WTC11 (cell line): ENCODE measurements around the gene DNAJC2.

Experiments used
- ESRRA ChIP-seq: sonication (generic); formaldehyde crosslinking; IDR thresholded peaks from 2 replicates; pipeline ENCODE4 v1.8.1; 2022; ENCODE audit warnings: mild to moderate bottlenecking, missing genetic modification reagents, borderline replicate concordance
- FOXJ3 ChIP-seq: sonication (generic); formaldehyde crosslinking; IDR thresholded peaks from 2 replicates; pipeline ENCODE4 v1.9.0; 2021; ENCODE audit warnings: missing genetic modification reagents, mild to moderate bottlenecking, borderline replicate concordance
- NFE2L1 ChIP-seq: sonication (generic); formaldehyde crosslinking; IDR thresholded peaks from 2 replicates; pipeline ENCODE4 v1.8.1; 2023; ENCODE audit warnings: missing genetic modification reagents
- NFYB ChIP-seq: sonication (generic); formaldehyde crosslinking; conservative IDR thresholded peaks from 2 replicates; pipeline ENCODE4 v1.8.0; 2022; ENCODE audit warnings: low read depth, missing genetic modification reagents
- SMAD4 ChIP-seq: sonication (generic); formaldehyde crosslinking; IDR thresholded peaks from 2 replicates; pipeline ENCODE4 v1.8.0; 2022; ENCODE audit warnings: mild to moderate bottlenecking, missing genetic modification reagents
- ZBTB21 ChIP-seq: sonication (generic); formaldehyde crosslinking; IDR thresholded peaks from 2 replicates; pipeline ENCODE4 v1.8.1; 2023; ENCODE audit warnings: mild to moderate bottlenecking, missing genetic modification reagents, borderline replicate concordance
- ZNF423 ChIP-seq: fragments of 250-450 bp; sonication (Bioruptor Pico); IDR thresholded peaks from 2 replicates; pipeline ENCODE4 v2.1.2; 2022; ENCODE audit warnings: mild to moderate bottlenecking, moderate library complexity
- TF ChIP-seq, protein P1 (sequence below): fragments of 200-600 bp; IDR thresholded peaks from 2 replicates; pipeline ENCODE4 v1.8.0; 2022; ENCODE audit warnings: antibody characterized with exemption
- TF ChIP-seq, protein P2 (sequence below): sonication (generic); formaldehyde crosslinking; IDR thresholded peaks from 2 replicates; pipeline ENCODE4 v1.8.1; 2022; ENCODE audit warnings: missing genetic modification reagents, borderline replicate concordance
- TF ChIP-seq, protein P3 (sequence below): sonication (generic); formaldehyde crosslinking; IDR thresholded peaks from 2 replicates; pipeline ENCODE4 v1.8.1; 2023; ENCODE audit warnings: mild to moderate bottlenecking, missing genetic modification reagents, moderate library complexity

DNA sequence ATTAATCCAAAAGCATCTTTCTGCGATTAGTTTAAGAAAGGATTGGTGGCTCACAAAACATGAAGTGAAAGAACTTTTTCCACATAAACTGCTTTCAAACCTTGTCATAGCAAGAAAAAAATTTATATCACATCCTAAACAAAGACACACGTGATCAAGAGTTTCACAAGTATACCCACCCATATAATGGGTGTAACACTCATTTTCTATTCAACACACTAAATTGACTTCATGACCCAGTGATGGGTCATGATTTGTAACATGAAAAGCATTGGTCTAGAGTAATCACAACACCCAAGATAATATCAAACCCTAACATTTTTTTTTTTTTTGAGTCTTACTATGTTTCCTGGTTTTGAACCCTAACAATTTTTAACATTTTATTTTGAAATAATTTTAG, 29.7 kb downstream of the DNAJC2 start:
- TF ChIP-seq, protein P1, sequence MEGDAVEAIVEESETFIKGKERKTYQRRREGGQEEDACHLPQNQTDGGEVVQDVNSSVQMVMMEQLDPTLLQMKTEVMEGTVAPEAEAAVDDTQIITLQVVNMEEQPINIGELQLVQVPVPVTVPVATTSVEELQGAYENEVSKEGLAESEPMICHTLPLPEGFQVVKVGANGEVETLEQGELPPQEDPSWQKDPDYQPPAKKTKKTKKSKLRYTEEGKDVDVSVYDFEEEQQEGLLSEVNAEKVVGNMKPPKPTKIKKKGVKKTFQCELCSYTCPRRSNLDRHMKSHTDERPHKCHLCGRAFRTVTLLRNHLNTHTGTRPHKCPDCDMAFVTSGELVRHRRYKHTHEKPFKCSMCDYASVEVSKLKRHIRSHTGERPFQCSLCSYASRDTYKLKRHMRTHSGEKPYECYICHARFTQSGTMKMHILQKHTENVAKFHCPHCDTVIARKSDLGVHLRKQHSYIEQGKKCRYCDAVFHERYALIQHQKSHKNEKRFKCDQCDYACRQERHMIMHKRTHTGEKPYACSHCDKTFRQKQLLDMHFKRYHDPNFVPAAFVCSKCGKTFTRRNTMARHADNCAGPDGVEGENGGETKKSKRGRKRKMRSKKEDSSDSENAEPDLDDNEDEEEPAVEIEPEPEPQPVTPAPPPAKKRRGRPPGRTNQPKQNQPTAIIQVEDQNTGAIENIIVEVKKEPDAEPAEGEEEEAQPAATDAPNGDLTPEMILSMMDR = no peak
- no peak for TF ChIP-seq SMAD4
- TF ChIP-seq, protein P2, sequence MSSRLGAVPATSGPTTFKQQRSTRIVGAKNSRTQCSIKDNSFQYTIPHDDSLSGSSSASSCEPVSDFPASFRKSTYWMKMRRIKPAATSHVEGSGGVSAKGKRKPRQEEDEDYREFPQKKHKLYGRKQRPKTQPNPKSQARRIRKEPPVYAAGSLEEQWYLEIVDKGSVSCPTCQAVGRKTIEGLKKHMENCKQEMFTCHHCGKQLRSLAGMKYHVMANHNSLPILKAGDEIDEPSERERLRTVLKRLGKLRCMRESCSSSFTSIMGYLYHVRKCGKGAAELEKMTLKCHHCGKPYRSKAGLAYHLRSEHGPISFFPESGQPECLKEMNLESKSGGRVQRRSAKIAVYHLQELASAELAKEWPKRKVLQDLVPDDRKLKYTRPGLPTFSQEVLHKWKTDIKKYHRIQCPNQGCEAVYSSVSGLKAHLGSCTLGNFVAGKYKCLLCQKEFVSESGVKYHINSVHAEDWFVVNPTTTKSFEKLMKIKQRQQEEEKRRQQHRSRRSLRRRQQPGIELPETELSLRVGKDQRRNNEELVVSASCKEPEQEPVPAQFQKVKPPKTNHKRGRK = no peak
- no peak for TF ChIP-seq NFYB (CRISPR knock-in tag)
- TF ChIP-seq FOXJ3 (CRISPR knock-in tag) = no peak
- no peak for TF ChIP-seq ESRRA (CRISPR knock-in tag)
- TF ChIP-seq, protein P3, sequence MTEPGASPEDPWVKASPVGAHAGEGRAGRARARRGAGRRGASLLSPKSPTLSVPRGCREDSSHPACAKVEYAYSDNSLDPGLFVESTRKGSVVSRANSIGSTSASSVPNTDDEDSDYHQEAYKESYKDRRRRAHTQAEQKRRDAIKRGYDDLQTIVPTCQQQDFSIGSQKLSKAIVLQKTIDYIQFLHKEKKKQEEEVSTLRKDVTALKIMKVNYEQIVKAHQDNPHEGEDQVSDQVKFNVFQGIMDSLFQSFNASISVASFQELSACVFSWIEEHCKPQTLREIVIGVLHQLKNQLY (CRISPR knock-in tag) = no peak
- no peak for TF ChIP-seq ZBTB21
- no peak for TF ChIP-seq ZNF423 (CRISPR knock-in tag)
- no peak for TF ChIP-seq NFE2L1
